Common myeloid progenitor, CD34-positive (primary cell): ENCODE results near the gene IGDCC3.
A peak's percentile ranks its signal among the peaks of the same experiment; 100 is the strongest.

Source experiments
- CTCF ChIA-PET: fragments of 350-600 bp; sonication (Branson Sonifier 250); formaldehyde crosslinking; loops from one replicate; lab custom pipeline; 2021; ENCODE audit warnings: antibody characterized with exemption; lab: Charles Lee
- POLR2A ChIA-PET: fragments of 350-600 bp; sonication (Branson Sonifier 250); formaldehyde crosslinking; loops from one replicate; lab custom pipeline; 2021; ENCODE audit warnings: antibody characterized with exemption; lab: Charles Lee
- DNase-seq, 3 donors: peaks; one replicate each; pipeline versions ENCODE4 v3.0.0 to v3.0.0-alpha.2; 2013
- H3K27ac ChIP-seq, 2 experiments: 1 replicate in 1 of 2; 2 replicates in 1 of 2; pipeline ENCODE4 v1.7.0; 2013; ENCODE audit warnings: inconsistent platforms in 2 of 2, low read length in 2 of 2, mild to moderate bottlenecking in 2 of 2, low read depth in 1 of 2, moderate library complexity in 1 of 2; ENCODE audit not compliant: severe bottlenecking in 2 of 2, insufficient read depth in 1 of 2, poor library complexity in 1 of 2
- H3K27me3 ChIP-seq, 5 experiments: replicated peaks in 2 of 5; 1 replicate in 3 of 5; 2 replicates in 2 of 5; pipeline versions ENCODE4 v1.6.1 to v1.7.0; 2013; ENCODE audit warnings: low read length in 4 of 5, mild to moderate bottlenecking in 2 of 5, moderate library complexity in 2 of 5, inconsistent platforms in 1 of 5; ENCODE audit not compliant: insufficient read depth in 5 of 5, control insufficient read depth in 4 of 5
- H3K36me3 ChIP-seq, 4 experiments: 1 replicate in 2 of 4; 2 replicates in 2 of 4; pipeline versions ENCODE4 v1.6.1 to v1.7.0; 2013; ENCODE audit warnings: low read length in 3 of 4, control low read depth in 1 of 4, mild to moderate bottlenecking in 1 of 4; ENCODE audit not compliant: control insufficient read depth in 4 of 4, insufficient read depth in 4 of 4
- H3K4me1 ChIP-seq, 4 experiments: 1 replicate in 3 of 4; 2 replicates in 1 of 4; pipeline versions ENCODE4 v1.6.1 to v1.7.1; 2013; ENCODE audit warnings: low read length in 3 of 4, mild to moderate bottlenecking in 3 of 4, control low read depth in 1 of 4, inconsistent platforms in 1 of 4, moderate library complexity in 1 of 4; ENCODE audit not compliant: control insufficient read depth in 4 of 4, insufficient read depth in 4 of 4; ENCODE audit errors: control extremely low read depth in 1 of 4
- H3K4me3 ChIP-seq, 7 experiments: 1 replicate in 4 of 7; 2 replicates in 3 of 7; pipeline versions ENCODE4 v1.5.1 to v1.7.0; 2013; ENCODE audit warnings: mild to moderate bottlenecking in 7 of 7, low read length in 6 of 7, moderate library complexity in 6 of 7, inconsistent platforms in 2 of 7, low read depth in 2 of 7, control low read depth in 1 of 7; ENCODE audit not compliant: insufficient read depth in 4 of 7, control insufficient read depth in 1 of 7; ENCODE audit errors: extremely low read depth in 1 of 7
- H3K9me3 ChIP-seq, 5 experiments: 1 replicate in 4 of 5; 2 replicates in 1 of 5; pipeline versions ENCODE4 v1.6.1 to v1.7.1; 2013; ENCODE audit warnings: low read length in 4 of 5, mild to moderate bottlenecking in 2 of 5, inconsistent platforms in 1 of 5, low read depth in 1 of 5, moderate library complexity in 1 of 5; ENCODE audit not compliant: control insufficient read depth in 4 of 5, insufficient read depth in 2 of 5; ENCODE audit errors: control extremely low read depth in 1 of 5
- WGBS: methylation state at CpG from one replicate; pipeline ENCODE4 v1.1.5; 2013; ENCODE audit not compliant: insufficient coverage; 5-methylcytosine and 5-hydroxymethylcytosine counted together

The IGDCC3 gene

GRCh38 chr15:65311760-65312159 lies 66.0 kb downstream of the IGDCC3 start:
- Histone ChIP-seq H3K4me1 (peaks cover 0 to 3% (median under 1%) of the 10 kb centered on the region in 4 experiments), H3K27me3 (no peaks in the 10 kb centered on the region), H3K4me3 (no peak overlapping the region), H3K36me3 (no peaks in the 10 kb centered on the region), H3K9me3 (no peaks in the 10 kb centered on the region), H3K27ac (no peak overlapping the region)
- peak in 1 of 3 donors; percentile 18 for DNase-seq
- WGBS = 36% methylated on average over 2 of the region's 3 CpGs
- POLR2A ChIA-PET = no interaction called here
- CTCF ChIA-PET = no interaction called here

- whole genome bisulfite sequencing = 98% methylated on average over 5 of the region's 10 CpGs
- Histone ChIP-seq H3K9me3 (no peaks in the 10 kb centered on the region), H3K36me3 (no peaks in the 10 kb centered on the region), H3K27me3 (no peaks in the 10 kb centered on the region), H3K4me1 (peaks cover 0 to 9% (median 4%) of the 10 kb centered on the region in 4 experiments), H3K27ac (no peak overlapping the region), H3K4me3 (no peak overlapping the region)
- no peak for DNase-seq
- CTCF ChIA-PET = interaction anchor here (0.6 to 1.7 kb wide), 2 partner anchors 8 to 75 kb away, joined by 3 to 7 read pairs; no protein-coding TSS in a partner anchor
- POLR2A ChIA-PET = no interaction called here
These were observed 67.2 kb downstream of the IGDCC3 start for GRCh38 chr15:65310431-65311137.

- Histone ChIP-seq H3K9me3 (no peaks in the 10 kb centered on the region), H3K4me1 (peaks cover 1 to 14% (median 8%) of the 10 kb centered on the region in 4 experiments), H3K4me3 (no peak overlapping the region), H3K36me3 (no peaks in the 10 kb centered on the region), H3K27ac (no peak overlapping the region), H3K27me3 (no peaks in the 10 kb centered on the region)
- ChIA-PET CTCF (interaction anchor here (0.6 to 1.7 kb wide), 3 partner anchors 9 to 82 kb away, joined by 3 to 7 read pairs (median 4); no protein-coding TSS in a partner anchor), POLR2A (no interaction called here)
- DNase-seq = no peak
- WGBS = 97% methylated on average over 12 of the region's 12 CpGs
These were observed 67.9 kb downstream of the IGDCC3 start for GRCh38 chr15:65309882-65310418.

GRCh38 chr15:65307978-65308377 lies 69.8 kb downstream of the IGDCC3 start:
- H3K36me3 ChIP-seq = no peaks in the 10 kb centered on the region

GRCh38 chr15:65306551-65306950 lies 71.3 kb downstream of the IGDCC3 start:
- Histone ChIP-seq H3K36me3 (no peaks in the 10 kb centered on the region), H3K27me3 (no peaks in the 10 kb centered on the region), H3K27ac (no peak overlapping the region), H3K4me3 (no peak overlapping the region), H3K9me3 (no peaks in the 10 kb centered on the region), H3K4me1 (peaks cover 2 to 23% (median 16%) of the 10 kb centered on the region in 4 experiments)
- POLR2A ChIA-PET = interaction anchor here (3.6 kb wide), 1 partner anchor 12 kb away, joined by 42 read pairs; the partner anchor contains the start of gene RNU5A-1
- DNase-seq = no peak
- CTCF ChIA-PET = interaction anchor here (2.8 kb wide), 1 partner anchor 79 kb away, joined by 12 read pairs; no protein-coding TSS in a partner anchor

More at GRCh38 chr15:65307978-65308377, 69.8 kb downstream of the IGDCC3 start:
- no peak for DNase-seq
- Histone ChIP-seq H3K4me3 (no peak overlapping the region), H3K9me3 (no peaks in the 10 kb centered on the region), H3K27ac (no peak overlapping the region), H3K4me1 (peaks cover 2 to 23% (median 17%) of the 10 kb centered on the region in 4 experiments), H3K27me3 (no peaks in the 10 kb centered on the region)
- ChIA-PET CTCF (interaction anchor here (1.4 to 2.8 kb wide), 3 partner anchors 9 to 77 kb away, joined by 3 to 12 read pairs (median 7); no protein-coding TSS in a partner anchor), POLR2A (interaction anchor here (0.7 kb wide), 1 partner anchor 77 kb away, joined by 4 read pairs; no protein-coding TSS in a partner anchor)
- 93% methylated on average over 6 of the region's 6 CpGs for WGBS

- Histone ChIP-seq H3K4me1 (peaks cover 2 to 23% (median 16%) of the 10 kb centered on the region in 4 experiments), H3K9me3 (no peaks in the 10 kb centered on the region), H3K27me3 (no peaks in the 10 kb centered on the region), H3K36me3 (no peaks in the 10 kb centered on the region), H3K27ac (no peak overlapping the region), H3K4me3 (no peak overlapping the region)
- DNase-seq = peak in 1 of 3 donors; percentile 38
- CTCF ChIA-PET = no interaction called here
- POLR2A ChIA-PET = interaction anchor here (1.8 to 3.6 kb wide), 3 partner anchors 11 to 20 kb away, joined by 10 to 42 read pairs (median 10); partner anchors contain the start of gene RNU5A-1
- no CpG with 5 or more reads among the region's 3 CpGs for WGBS
These were observed 72.0 kb downstream of the IGDCC3 start for GRCh38 chr15:65305776-65306175.
